ENCODE measurements around the gene RBP2. TPM values are rescaled to one million over a fixed set of nuclear protein-coding genes. Genes with fewer than 3 reads are reported as not detected.
"Not testable (repeated sequence)": the region's sequence is repeated elsewhere in the genome, so short reads cannot be mapped to it uniquely, and the experiment has no call there.

Gene RBP2
- total RNA-seq, 2 experiments from 2014 or later: not detected

GRCh38 chr3:139418144-139418543, 58.2 kb downstream of the RBP2 start:
- Histone ChIP-seq H3K36me3 (ENCODE audit: insufficient read depth, low read length) (no peaks in the 10 kb centered on the region), H2AFZ (ENCODE audit: low read length) (no peak overlapping the region), H3K4me3 (ENCODE audit: low read depth, low read length, poor library complexity, severe bottlenecking) (no peak overlapping the region), H3K4me1 (ENCODE audit: insufficient read depth, low read length, poor library complexity, severe bottlenecking) (no peaks in the 10 kb centered on the region), H3K9me3 (ENCODE audit: low read length) (no peaks in the 10 kb centered on the region), H3K9me2 (ENCODE audit: insufficient read depth, low read length) (no peaks in the 10 kb centered on the region), H3K4me2 (ENCODE audit: low read length) (no peak overlapping the region), H3K79me2 (ENCODE audit: insufficient read depth, low read depth, low read length) (no peaks in the 10 kb centered on the region), H4K20me1 (ENCODE audit: insufficient read depth, low read length) (no peaks in the 10 kb centered on the region), H3K27ac (ENCODE audit: low read depth, low read length, poor library complexity, severe bottlenecking) (no peak overlapping the region)
- intact Hi-C loops (cut with micrococcal nuclease; ENCODE audit: unreplicated experiment): no loop called here
- BruUV-seq (replicated peaks): no TSS peak
- POLR2A ChIA-PET: no interaction called here
- no peak for DNase-seq (ENCODE audit: low spot score)
- CTCF ChIA-PET (ENCODE audit: unreplicated experiment): no interaction called here
- TF ChIP-seq CTCF (conservative IDR thresholded peaks at IDR 0.05; ENCODE audit: low read length) (no peak), EZH2phosphoT487 (IDR thresholded peaks at IDR 0.05; ENCODE audit: borderline replicate concordance, low read depth, low read length) (no peak)

- ChIA-PET CTCF (ENCODE audit: unreplicated experiment) (no interaction called here), POLR2A (no interaction called here)
- Histone ChIP-seq H3K79me2 (ENCODE audit: insufficient read depth, low read depth, low read length) (no peaks in the 10 kb centered on the region), H3K9me3 (ENCODE audit: low read length) (no peaks in the 10 kb centered on the region), H3K4me3 (ENCODE audit: low read depth, low read length, poor library complexity, severe bottlenecking) (no peak overlapping the region), H2AFZ (ENCODE audit: low read length) (no peak overlapping the region), H3K9me2 (ENCODE audit: insufficient read depth, low read length) (no peaks in the 10 kb centered on the region), H3K36me3 (ENCODE audit: insufficient read depth, low read length) (no peaks in the 10 kb centered on the region), H3K27ac (ENCODE audit: low read depth, low read length, poor library complexity, severe bottlenecking) (no peak overlapping the region), H3K4me1 (ENCODE audit: insufficient read depth, low read length, poor library complexity, severe bottlenecking) (no peaks in the 10 kb centered on the region), H3K4me2 (ENCODE audit: low read length) (no peak overlapping the region), H4K20me1 (ENCODE audit: insufficient read depth, low read length) (no peaks in the 10 kb centered on the region)
- intact Hi-C loops (cut with micrococcal nuclease; ENCODE audit: unreplicated experiment): no loop called here
- no TSS peak for BruUV-seq (replicated peaks)
- DNase-seq (ENCODE audit: low spot score): no peak
- TF ChIP-seq CTCF (conservative IDR thresholded peaks at IDR 0.05; ENCODE audit: low read length) (no peak), EZH2phosphoT487 (IDR thresholded peaks at IDR 0.05; ENCODE audit: borderline replicate concordance, low read depth, low read length) (no peak)
These were observed 60.0 kb downstream of the RBP2 start for GRCh38 chr3:139416275-139416674.

GRCh38 chr3:139414608-139415224, 61.6 kb downstream of the RBP2 start:
- POLR2A ChIA-PET: no interaction called here
- Histone ChIP-seq H3K9me3 (ENCODE audit: low read length) (no peaks in the 10 kb centered on the region), H3K4me1 (ENCODE audit: insufficient read depth, low read length, poor library complexity, severe bottlenecking) (no peaks in the 10 kb centered on the region), H3K79me2 (ENCODE audit: insufficient read depth, low read depth, low read length) (no peaks in the 10 kb centered on the region), H3K4me3 (ENCODE audit: low read depth, low read length, poor library complexity, severe bottlenecking) (no peak overlapping the region), H3K4me2 (ENCODE audit: low read length) (no peak overlapping the region), H3K27ac (ENCODE audit: low read depth, low read length, poor library complexity, severe bottlenecking) (no peak overlapping the region), H4K20me1 (ENCODE audit: insufficient read depth, low read length) (no peaks in the 10 kb centered on the region), H3K36me3 (ENCODE audit: insufficient read depth, low read length) (no peaks in the 10 kb centered on the region), H2AFZ (ENCODE audit: low read length) (no peak overlapping the region), H3K9me2 (ENCODE audit: insufficient read depth, low read length) (no peaks in the 10 kb centered on the region)
- no TSS peak for BruUV-seq (replicated peaks)
- CTCF ChIA-PET (ENCODE audit: unreplicated experiment): no interaction called here
- no peak for DNase-seq (ENCODE audit: low spot score)
- TF ChIP-seq CTCF (conservative IDR thresholded peaks at IDR 0.05; ENCODE audit: low read length) (no peak), EZH2phosphoT487 (IDR thresholded peaks at IDR 0.05; ENCODE audit: borderline replicate concordance, low read depth, low read length) (no peak)
- intact Hi-C loops (cut with micrococcal nuclease; ENCODE audit: unreplicated experiment): no loop called here

GRCh38 chr3:139412891-139413290, 63.4 kb downstream of the RBP2 start:
- H3K4me3 ChIP-seq (ENCODE audit: low read depth, low read length, poor library complexity, severe bottlenecking); H4K20me1 ChIP-seq (ENCODE audit: insufficient read depth, low read length); BruUV-seq (replicated peaks); CTCF ChIA-PET (ENCODE audit: unreplicated experiment); H3K4me1 ChIP-seq (ENCODE audit: insufficient read depth, low read length, poor library complexity, severe bottlenecking); intact Hi-C loops (cut with micrococcal nuclease; ENCODE audit: unreplicated experiment); H3K9me3 ChIP-seq (ENCODE audit: low read length); H3K79me2 ChIP-seq (ENCODE audit: insufficient read depth, low read depth, low read length); DNase-seq (ENCODE audit: low spot score); H3K9me2 ChIP-seq (ENCODE audit: insufficient read depth, low read length); H3K27ac ChIP-seq (ENCODE audit: low read depth, low read length, poor library complexity, severe bottlenecking); H3K36me3 ChIP-seq (ENCODE audit: insufficient read depth, low read length); H2AFZ ChIP-seq (ENCODE audit: low read length); H3K4me2 ChIP-seq (ENCODE audit: low read length): not testable (repeated sequence)
- POLR2A ChIA-PET: interaction anchor here (1.0 kb wide), 1 partner anchor 23 kb away, joined by 3 read pairs; the partner anchor contains the start of gene COPB2

Data from OCI-LY7 (cell line).